Upper lobe of left lung (tissue), 6 donors: ENCODE data around the gene RBFOX2. TPM values are rescaled to one million over a fixed set of nuclear protein-coding genes. Genes with fewer than 3 reads are reported as not detected.
"Not testable (repeated sequence)": the region's sequence is repeated elsewhere in the genome, so short reads cannot be mapped to it uniquely, and the experiment has no call there.

Experiments
- ATAC-seq, 2 donors: fragments of 200-7000 bp; cut with Tn5 transposase; one replicate each; pipeline ENCODE4 v1.9.1; 2022; ENCODE audit warnings: mild to moderate bottlenecking in 2 of 2, moderate library complexity in 2 of 2; ENCODE audit not compliant: low FRiP score in 2 of 2
- DNase-seq, 2 donors: peaks; one replicate each; pipeline ENCODE4 v3.0.0-alpha.2; 2019 to 2020
- H3K27ac ChIP-seq, 4 donors: fragments of 200-600 bp; sonication (generic); one replicate each; pipeline ENCODE4 v1.5.1; 2016 to 2019
- H3K27me3 ChIP-seq, 4 donors: fragments of 200-600 bp; sonication (generic); one replicate each; pipeline ENCODE4 v1.5.1; 2017 to 2019
- H3K36me3 ChIP-seq, 4 donors: fragments of 200-600 bp; sonication (generic); one replicate each; pipeline ENCODE4 v1.5.1; 2016 to 2019
- H3K4me1 ChIP-seq, 4 donors: fragments of 200-600 bp; sonication (generic); one replicate each; pipeline ENCODE4 v1.5.1; 2018 to 2019
- H3K4me3 ChIP-seq, 4 donors: fragments of 200-600 bp; sonication (generic); one replicate each; pipeline ENCODE4 v1.5.1; 2017 to 2019; ENCODE audit warnings: mild to moderate bottlenecking in 2 of 4, moderate library complexity in 1 of 4
- H3K9me3 ChIP-seq, 4 donors: fragments of 200-600 bp; sonication (generic); one replicate each; pipeline ENCODE4 v1.5.1; 2018 to 2019
- EP300 ChIP-seq, 4 donors: sonication (generic); formaldehyde crosslinking; IDR thresholded peaks; one replicate each; pipeline ENCODE4 v1.5.1; 2017; ENCODE audit warnings: antibody characterized with exemption in 4 of 4, control low read depth in 2 of 4
- POLR2A ChIP-seq, 4 donors: fragments of 450-650 bp; IDR thresholded peaks; one replicate each; pipeline ENCODE4 v1.5.1; 2016 to 2017; ENCODE audit warnings: antibody characterized with exemption in 4 of 4, mild to moderate bottlenecking in 2 of 4
- POLR2AphosphoS5 ChIP-seq, 2 donors: sonication (generic); formaldehyde crosslinking; IDR thresholded peaks; one replicate each; pipeline ENCODE4 v1.5.1; 2017; ENCODE audit warnings: antibody characterized with exemption in 2 of 2
- WGBS, 2 donors: methylation state at CpG; one replicate each; pipeline ENCODE4 v1.1.5; 2017 to 2018; 5-methylcytosine and 5-hydroxymethylcytosine counted together
- total RNA-seq, 6 donors: library from RNA; depleted of rRNA in 4 of 6; stranded (reverse); fragments of >200 nt in 4 of 6; gene quantifications; one replicate each; pipeline versions ENCODE4 v1.1.0 to v1.2.1, GENCODE V29; 2016 to 2021
- TF ChIP-seq, protein P1 (sequence below), 6 experiments: fragments of 450-650 bp in 4 of 6; fragments of 200-600 bp in 2 of 6; sonication (generic) in 2 of 6; IDR thresholded peaks; one replicate each; pipeline ENCODE4 v1.5.1; 2016 to 2019; ENCODE audit warnings: antibody characterized with exemption in 6 of 6
- donor health status: DM: no; HTN: no; CAD: no; lungs with moderate emphysema.
- donor health status: DM: no; HTN: yes; CAD: no; lungs with severe emphysema.

The RBFOX2 gene
- total RNA-seq, 6 donors from 2014 or later = 47.8 to 86.4 (median 54.5) TPM

DNA sequence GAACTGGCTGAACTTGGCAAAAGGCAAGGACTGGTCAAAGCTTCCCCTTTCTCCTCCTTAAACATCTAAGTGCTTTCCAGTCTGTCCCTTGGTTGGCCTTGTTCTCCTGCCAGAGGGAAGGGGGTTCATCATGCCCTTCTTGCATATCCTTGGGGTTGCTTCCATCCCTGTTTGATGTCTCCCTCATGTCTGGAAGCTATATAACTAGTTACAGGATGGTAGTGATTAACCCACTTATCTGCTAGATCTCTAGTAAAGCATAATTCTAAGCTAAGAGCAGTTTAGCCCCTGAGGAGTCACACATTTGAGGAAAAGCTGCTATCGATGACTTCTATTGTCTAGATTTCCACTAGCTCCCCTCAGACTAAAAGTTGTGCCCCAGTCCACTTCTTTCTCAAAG, 288.0 kb downstream of the RBFOX2 start:
- ATAC-seq (no peak), DNase-seq (no peak)
- no peaks in the 10 kb centered on the region for H3K27me3 ChIP-seq
- no peak overlapping the region for H3K27ac ChIP-seq
- peaks cover 0 to 3% (median 0%) of the 10 kb centered on the region in 4 donors for H3K4me1 ChIP-seq
- H3K4me3 ChIP-seq = no peak overlapping the region
- TF ChIP-seq POLR2AphosphoS5 (IDR thresholded peaks at IDR 0.05) = no peak
- peaks cover 0 to 44% (median 5%) of the 10 kb centered on the region in 4 donors for H3K36me3 ChIP-seq
- 85 to 96% methylated on average over 1 of the region's 1 CpG for WGBS, 2 donors
- H3K9me3 ChIP-seq = no peaks in the 10 kb centered on the region

DNA sequence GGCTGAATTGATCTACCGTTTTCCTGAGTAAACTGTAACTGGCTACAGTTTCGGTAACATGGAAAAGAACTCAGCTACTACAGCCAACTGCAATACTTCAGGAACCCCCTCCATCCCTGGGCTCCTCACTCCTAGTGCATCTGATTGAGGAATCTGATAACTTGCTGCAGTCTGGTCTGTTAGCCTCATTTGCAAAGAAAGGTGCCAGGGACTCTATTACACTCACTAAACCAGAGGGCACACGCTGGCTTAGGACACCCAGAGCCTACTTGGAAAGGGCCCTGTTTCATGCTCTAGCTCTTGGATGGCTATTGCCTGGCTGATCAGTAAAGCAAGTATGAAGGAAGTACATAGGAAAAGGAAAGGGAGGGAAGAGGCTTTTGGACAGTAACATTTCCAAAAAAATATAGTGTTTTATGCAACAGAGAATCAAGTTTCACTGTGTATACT, 288.7 kb downstream of the RBFOX2 start:
- DNase-seq (no peak), ATAC-seq (no peak)
- H3K27me3 ChIP-seq = no peaks in the 10 kb centered on the region
- TF ChIP-seq POLR2AphosphoS5 (IDR thresholded peaks at IDR 0.05) (no peak), EP300 (IDR thresholded peaks at IDR 0.05) (no peak), POLR2A (IDR thresholded peaks at IDR 0.05) (no peak)
- TF ChIP-seq, protein P1, sequence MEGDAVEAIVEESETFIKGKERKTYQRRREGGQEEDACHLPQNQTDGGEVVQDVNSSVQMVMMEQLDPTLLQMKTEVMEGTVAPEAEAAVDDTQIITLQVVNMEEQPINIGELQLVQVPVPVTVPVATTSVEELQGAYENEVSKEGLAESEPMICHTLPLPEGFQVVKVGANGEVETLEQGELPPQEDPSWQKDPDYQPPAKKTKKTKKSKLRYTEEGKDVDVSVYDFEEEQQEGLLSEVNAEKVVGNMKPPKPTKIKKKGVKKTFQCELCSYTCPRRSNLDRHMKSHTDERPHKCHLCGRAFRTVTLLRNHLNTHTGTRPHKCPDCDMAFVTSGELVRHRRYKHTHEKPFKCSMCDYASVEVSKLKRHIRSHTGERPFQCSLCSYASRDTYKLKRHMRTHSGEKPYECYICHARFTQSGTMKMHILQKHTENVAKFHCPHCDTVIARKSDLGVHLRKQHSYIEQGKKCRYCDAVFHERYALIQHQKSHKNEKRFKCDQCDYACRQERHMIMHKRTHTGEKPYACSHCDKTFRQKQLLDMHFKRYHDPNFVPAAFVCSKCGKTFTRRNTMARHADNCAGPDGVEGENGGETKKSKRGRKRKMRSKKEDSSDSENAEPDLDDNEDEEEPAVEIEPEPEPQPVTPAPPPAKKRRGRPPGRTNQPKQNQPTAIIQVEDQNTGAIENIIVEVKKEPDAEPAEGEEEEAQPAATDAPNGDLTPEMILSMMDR (IDR thresholded peaks at IDR 0.05) = no peak
- H3K9me3 ChIP-seq = no peaks in the 10 kb centered on the region
- peaks cover 0 to 3% (median 0%) of the 10 kb centered on the region in 4 donors for H3K4me1 ChIP-seq
- H3K36me3 ChIP-seq = peaks cover 0 to 37% (median 5%) of the 10 kb centered on the region in 4 donors
- 90 to 93% methylated on average over 3 of the region's 3 CpGs for WGBS, 2 donors
- H3K27ac ChIP-seq = no peak overlapping the region
- H3K4me3 ChIP-seq = no peak overlapping the region

DNA sequence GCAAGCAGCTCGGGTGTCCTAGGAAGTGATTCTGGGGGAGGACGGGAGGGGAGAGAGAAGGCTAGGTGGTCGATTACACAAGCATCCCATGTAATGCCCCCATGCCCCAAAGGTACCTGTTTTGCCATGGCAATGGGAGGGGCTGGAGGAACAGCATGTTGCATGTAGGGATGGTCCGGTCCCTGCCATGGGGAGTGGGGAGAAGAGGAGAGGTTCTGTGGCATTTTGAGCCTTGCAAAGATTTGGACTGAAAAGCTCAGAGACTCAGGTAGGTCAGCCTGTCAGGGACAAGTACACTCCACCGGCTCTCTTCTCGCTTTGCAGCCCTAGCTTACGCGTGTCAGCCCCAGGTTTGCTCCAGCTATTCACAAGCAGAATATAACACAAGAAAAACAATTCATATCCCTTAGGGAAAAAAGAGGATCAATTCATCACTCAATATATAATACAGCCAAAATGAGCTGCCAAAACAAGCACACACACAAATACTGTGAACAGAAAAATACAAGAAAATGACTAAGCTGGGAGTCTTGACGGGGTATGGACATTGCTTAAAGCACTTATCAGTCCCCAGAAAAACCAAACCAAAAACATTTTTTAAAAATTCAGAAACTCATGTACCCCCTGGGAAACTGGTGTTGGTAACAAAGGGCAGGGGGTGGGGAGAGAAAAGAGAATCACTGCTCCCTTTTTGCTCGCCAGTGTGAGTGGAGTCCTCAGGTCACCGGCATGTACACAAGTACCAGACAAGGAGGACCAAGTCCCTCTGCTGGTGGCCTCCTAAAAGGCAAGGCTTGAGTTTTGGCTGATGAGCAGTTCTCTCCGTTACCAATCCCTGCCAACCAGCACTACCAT, 289.3 kb downstream of the RBFOX2 start:
- ATAC-seq (no peak), DNase-seq (no peak)
- Histone ChIP-seq H3K36me3 (peaks cover 0 to 33% (median 5%) of the 10 kb centered on the region in 4 donors), H3K4me3 (no peak overlapping the region), H3K9me3 (no peaks in the 10 kb centered on the region), H3K4me1 (peaks cover 0 to 3% (median 0%) of the 10 kb centered on the region in 4 donors), H3K27ac (no peak overlapping the region), H3K27me3 (no peaks in the 10 kb centered on the region)
- WGBS, 2 donors = 80 to 91% methylated on average over 10 to 12 of the region's 12 CpGs
- no peak for TF ChIP-seq EP300 (IDR thresholded peaks at IDR 0.05)
- TF ChIP-seq, protein P1 (IDR thresholded peaks at IDR 0.05) = peak in 2 of 6 experiments; percentile 10 to 24
- TF ChIP-seq POLR2AphosphoS5 (IDR thresholded peaks at IDR 0.05) = no peak
- no peak for TF ChIP-seq POLR2A (IDR thresholded peaks at IDR 0.05)

DNA sequence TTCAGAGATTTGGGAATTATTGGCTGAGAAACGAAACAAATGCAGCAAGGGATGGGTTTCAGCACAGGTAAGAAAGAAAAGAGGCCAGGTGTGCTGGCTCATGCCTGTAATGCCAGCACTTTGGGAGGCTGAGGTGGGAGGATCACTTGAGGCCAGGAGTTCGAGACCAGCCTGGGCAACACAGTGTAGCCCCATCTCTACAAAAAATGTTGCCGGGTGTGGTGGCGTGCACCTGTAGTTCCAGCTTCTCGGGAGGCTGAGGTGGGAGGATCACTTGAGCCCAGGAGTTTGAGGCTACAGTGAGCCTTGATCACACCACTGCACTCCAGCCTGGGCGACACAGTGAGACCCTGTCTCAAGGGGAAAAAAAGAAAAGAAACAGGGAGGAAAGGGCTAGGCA, 290.7 kb downstream of the RBFOX2 start:
- H3K4me3 ChIP-seq, H3K27me3 ChIP-seq, ATAC-seq, H3K27ac ChIP-seq, H3K4me1 ChIP-seq, H3K9me3 ChIP-seq, DNase-seq: not testable (repeated sequence)
- H3K36me3 ChIP-seq = peaks cover 0 to 19% (median 5%) of the 10 kb centered on the region in 4 donors
- 89 to 95% methylated on average over 6 of the region's 6 CpGs for WGBS, 2 donors

DNA sequence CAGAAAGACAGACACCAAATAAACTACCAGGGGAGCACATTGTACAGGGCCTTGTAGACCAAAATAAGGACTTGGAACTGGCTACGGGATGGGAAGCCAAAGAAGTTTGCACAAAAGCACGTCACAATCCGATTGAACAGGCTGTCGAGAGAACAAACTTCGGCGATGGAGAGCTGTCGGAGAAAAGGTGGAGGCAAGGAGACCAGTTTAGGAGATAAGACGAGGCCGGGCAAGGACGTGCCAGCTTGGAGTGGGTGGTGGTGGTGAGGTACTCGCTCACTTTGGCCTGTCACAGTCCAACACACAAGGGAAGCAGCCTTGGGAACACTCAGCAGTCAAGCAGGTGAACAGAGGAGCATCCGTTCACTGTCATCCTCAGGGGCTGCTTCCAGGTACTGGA, 291.9 kb downstream of the RBFOX2 start:
- no peak for TF ChIP-seq POLR2A (IDR thresholded peaks at IDR 0.05)
- TF ChIP-seq POLR2AphosphoS5 (IDR thresholded peaks at IDR 0.05) = no peak
- TF ChIP-seq, protein P1 (IDR thresholded peaks at IDR 0.05) = no peak
- TF ChIP-seq EP300 (IDR thresholded peaks at IDR 0.05) = no peak
- Histone ChIP-seq H3K36me3 (peaks cover 0 to 9% (median 4%) of the 10 kb centered on the region in 4 donors), H3K27ac (no peak overlapping the region), H3K9me3 (no peaks in the 10 kb centered on the region), H3K4me3 (no peak overlapping the region), H3K27me3 (no peaks in the 10 kb centered on the region), H3K4me1 (no peaks in the 10 kb centered on the region)
- no peak for ATAC-seq
- WGBS, 2 donors = 86 to 89% methylated on average over 11 to 12 of the region's 12 CpGs
- DNase-seq = no peak
